ENCODE data around the gene ACOX1. TPM values are rescaled to one million over a fixed set of nuclear protein-coding genes. Genes with fewer than 3 reads are reported as not detected.
A peak's percentile ranks its signal among the peaks of the same experiment; 100 is the strongest.

ACOX1 gene
- total and polyA plus RNA-seq, 12 donors = 11.1 to 105 (median 92.1) TPM

DNA sequence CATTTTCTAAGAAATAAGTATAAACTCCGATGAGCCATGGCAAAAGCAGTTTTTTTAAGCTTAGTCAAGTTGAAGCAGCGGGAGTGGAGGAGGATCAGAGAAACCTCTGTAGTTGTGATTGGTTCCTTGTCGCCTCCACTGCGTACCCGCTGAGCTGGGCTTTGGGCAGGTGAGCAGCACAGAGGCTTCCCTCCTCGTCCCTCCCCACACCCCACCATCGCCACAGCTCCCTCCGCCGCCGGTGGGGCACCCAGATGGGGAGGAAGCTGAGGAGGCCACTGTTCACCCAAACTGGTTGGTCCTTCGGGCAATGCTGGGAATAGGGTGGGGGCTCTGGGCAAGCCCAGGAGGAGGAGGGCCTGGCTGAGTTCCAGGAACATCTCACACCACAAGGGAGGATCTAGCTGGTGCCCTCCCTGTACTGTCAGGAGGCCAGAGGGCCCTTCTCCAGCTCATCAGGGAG is 69.1 kb downstream of the ACOX1 start:
- WGBS, 2 donors = 71 to 74% methylated on average over 11 of the region's 11 CpGs
- Histone ChIP-seq H3K36me3 (peaks cover 0 to 32% (median 0%) of the 10 kb centered on the region in 9 donors), H3K4me1 (peaks cover 0 to 17% (median 8%) of the 10 kb centered on the region in 9 donors), H3K9me3 (no peaks in the 10 kb centered on the region), H3K27ac (no peak overlapping the region), H3K27me3 (no peaks in the 10 kb centered on the region), H3K4me3 (no peak overlapping the region)
- TF ChIP-seq, protein P1, sequence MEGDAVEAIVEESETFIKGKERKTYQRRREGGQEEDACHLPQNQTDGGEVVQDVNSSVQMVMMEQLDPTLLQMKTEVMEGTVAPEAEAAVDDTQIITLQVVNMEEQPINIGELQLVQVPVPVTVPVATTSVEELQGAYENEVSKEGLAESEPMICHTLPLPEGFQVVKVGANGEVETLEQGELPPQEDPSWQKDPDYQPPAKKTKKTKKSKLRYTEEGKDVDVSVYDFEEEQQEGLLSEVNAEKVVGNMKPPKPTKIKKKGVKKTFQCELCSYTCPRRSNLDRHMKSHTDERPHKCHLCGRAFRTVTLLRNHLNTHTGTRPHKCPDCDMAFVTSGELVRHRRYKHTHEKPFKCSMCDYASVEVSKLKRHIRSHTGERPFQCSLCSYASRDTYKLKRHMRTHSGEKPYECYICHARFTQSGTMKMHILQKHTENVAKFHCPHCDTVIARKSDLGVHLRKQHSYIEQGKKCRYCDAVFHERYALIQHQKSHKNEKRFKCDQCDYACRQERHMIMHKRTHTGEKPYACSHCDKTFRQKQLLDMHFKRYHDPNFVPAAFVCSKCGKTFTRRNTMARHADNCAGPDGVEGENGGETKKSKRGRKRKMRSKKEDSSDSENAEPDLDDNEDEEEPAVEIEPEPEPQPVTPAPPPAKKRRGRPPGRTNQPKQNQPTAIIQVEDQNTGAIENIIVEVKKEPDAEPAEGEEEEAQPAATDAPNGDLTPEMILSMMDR (IDR thresholded peaks at IDR 0.05) = no peak
- peak in 3 of 8 donors; percentile 28 to 29 (median 28) for ATAC-seq
- intact Hi-C loops (cut with DNase I) = loop anchor here in 5 of 10 donors (5.0 to 10.0 kb wide), 6 partner anchors 67 to 385 kb away; partner anchors contain the start of genes ACOX1 (in 1 of the 5), TEN1 (in 1 of the 5) and UBALD2 (in 1 of the 5)
- DNase-seq = no peak

DNA sequence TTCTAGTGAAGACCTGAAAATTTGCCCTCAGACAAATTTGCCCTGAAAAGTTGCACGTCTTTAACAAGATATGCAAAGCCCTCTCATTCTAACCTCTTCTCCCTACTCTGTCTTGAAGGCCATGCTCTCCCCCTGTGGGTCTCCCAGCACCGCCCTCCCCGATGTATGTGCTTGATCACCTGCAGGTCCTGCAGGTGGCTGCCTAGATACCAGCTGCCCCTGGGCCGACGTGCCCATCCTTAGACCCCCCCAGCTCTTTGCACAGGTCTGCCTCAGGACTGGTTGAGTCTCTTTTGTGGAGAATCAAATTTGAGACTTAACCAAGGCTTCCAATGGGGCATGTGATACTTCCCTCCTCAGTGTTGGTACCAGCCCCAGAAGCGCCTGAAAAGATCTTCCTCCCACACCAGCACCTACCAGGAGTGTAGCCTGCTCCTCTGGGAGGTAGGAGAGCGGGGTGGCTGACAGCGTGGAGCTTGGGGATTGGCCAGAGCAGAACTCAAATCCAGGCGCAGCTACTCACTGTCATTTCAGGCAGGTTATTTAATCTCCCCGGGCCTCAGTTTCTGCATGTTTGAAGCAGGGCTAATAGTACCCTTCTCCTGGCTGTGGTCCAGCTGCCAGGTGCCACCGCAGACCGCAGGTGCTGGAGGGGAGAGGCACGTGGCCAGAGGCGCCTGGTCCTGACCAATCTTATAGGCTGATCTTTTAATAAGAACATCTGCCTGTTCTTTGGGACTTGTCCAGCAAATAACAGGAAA is 69.7 kb downstream of the ACOX1 start:
- H3K36me3 ChIP-seq = peaks cover 0 to 27% (median 0%) of the 10 kb centered on the region in 9 donors
- ATAC-seq (no peak), DNase-seq (no peak)
- no peak overlapping the region for H3K4me3 ChIP-seq
- TF ChIP-seq, protein P1 (IDR thresholded peaks at IDR 0.05) = no peak
- no peak overlapping the region for H3K27ac ChIP-seq
- no peaks in the 10 kb centered on the region for H3K9me3 ChIP-seq
- 89 to 90% methylated on average over 14 of the region's 14 CpGs for WGBS, 2 donors
- intact Hi-C loops (cut with DNase I) = loop anchor here in 4 of 10 donors (5.0 to 10.0 kb wide), 5 partner anchors 68 to 386 kb away; partner anchors contain the start of genes ACOX1 (in 1 of the 4), TEN1 (in 1 of the 4) and UBALD2 (in 1 of the 4)
- H3K27me3 ChIP-seq = no peaks in the 10 kb centered on the region
- H3K4me1 ChIP-seq = peaks cover 0 to 18% (median 9%) of the 10 kb centered on the region in 9 donors

DNA sequence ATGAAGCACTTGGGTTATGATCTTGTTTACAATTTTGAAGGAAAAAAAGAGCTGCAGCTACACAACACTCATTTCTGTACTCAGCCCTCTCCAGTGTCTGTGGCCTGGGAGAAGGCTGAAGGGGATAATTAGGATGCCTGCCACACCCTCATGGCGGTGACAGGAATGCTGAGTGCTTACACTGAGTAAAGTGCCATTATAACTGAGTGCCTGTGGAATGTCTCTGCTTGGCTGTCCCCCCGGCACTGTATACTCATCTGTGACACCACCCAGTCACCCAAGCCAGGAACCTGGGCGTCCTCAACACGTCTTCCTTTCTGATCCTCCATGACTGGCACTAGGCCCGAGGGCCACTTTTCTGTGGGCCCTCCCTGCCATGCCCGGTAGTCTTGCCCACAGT is 70.8 kb downstream of the ACOX1 start:
- H3K36me3 ChIP-seq = peaks cover 0 to 21% (median 0%) of the 10 kb centered on the region in 9 donors
- no peaks in the 10 kb centered on the region for H3K9me3 ChIP-seq
- H3K27ac ChIP-seq = peak overlapping the region in 4 of 10 donors; percentile 18 to 43 (median 39)
- ATAC-seq (peak in 7 of 8 donors; percentile 9 to 72 (median 55)), DNase-seq (peak; percentile 67 to 73)
- H3K4me3 ChIP-seq = no peak overlapping the region
- WGBS, 2 donors = 30 to 48% methylated on average over 6 of the region's 6 CpGs
- intact Hi-C loops (cut with DNase I) = loop anchor here in 4 of 10 donors (5.0 to 10.0 kb wide), 5 partner anchors 69 to 387 kb away; partner anchors contain the start of genes ACOX1 (in 1 of the 4), TEN1 (in 1 of the 4) and UBALD2 (in 1 of the 4)
- H3K4me1 ChIP-seq = peaks cover 6 to 28% (median 19%) of the 10 kb centered on the region in 9 donors
- TF ChIP-seq, protein P1 (IDR thresholded peaks at IDR 0.05) = no peak
- H3K27me3 ChIP-seq = no peaks in the 10 kb centered on the region

DNA sequence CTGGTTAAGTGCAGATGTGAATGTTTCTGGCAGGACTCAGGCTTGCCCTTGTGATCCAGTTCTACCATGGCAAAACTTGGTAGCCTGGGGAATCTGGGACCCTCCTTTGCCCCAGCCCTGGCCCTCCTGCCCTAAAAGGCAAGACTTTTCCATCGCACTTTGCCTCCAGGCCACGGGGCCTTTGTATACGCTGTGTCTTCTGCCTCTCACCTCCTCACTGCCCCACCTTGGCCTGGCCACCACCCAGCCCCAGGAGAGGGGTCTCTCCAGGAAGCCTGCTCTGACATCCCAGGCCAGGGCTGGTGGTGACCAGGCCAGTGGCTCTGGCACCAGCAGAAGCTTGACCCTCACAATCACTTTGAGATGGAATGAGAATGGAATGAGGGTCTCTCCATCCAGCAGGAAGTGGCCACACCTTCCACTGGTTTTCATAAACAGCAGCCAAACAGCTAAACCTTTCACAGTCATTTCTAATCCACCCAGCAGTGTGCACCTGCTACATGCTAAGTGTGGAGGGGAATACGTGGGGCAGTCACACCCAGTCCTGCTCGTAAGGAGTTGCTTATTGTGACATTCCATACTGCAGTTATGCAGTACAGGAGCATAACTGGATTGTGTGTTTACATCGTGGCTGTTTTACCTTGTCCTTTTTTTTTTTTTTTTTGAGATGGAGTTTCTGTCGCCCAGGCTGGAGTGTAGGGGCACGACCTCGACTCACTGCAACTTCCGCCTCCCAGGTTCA is 72.7 kb downstream of the ACOX1 start:
- DNase-seq = no peak
- Histone ChIP-seq H3K4me1 (peaks cover 6 to 31% (median 21%) of the 10 kb centered on the region in 9 donors), H3K27ac (no peak overlapping the region), H3K27me3 (no peaks in the 10 kb centered on the region), H3K4me3 (no peak overlapping the region), H3K36me3 (peaks cover 0 to 25% (median 6%) of the 10 kb centered on the region in 9 donors), H3K9me3 (no peaks in the 10 kb centered on the region)
- intact Hi-C loops (cut with DNase I) = loop anchor here in 6 of 10 donors (2.0 to 10.0 kb wide), 6 partner anchors 71 to 388 kb away; partner anchors contain the start of genes ACOX1 (in 1 of the 6), TEN1 (in 1 of the 6) and UBALD2 (in 1 of the 6)
- WGBS, 2 donors = 86% methylated on average over 10 of the region's 10 CpGs
- no peak for ATAC-seq
- TF ChIP-seq, protein P1 (IDR thresholded peaks at IDR 0.05) = no peak
